Endodermal cell (in vitro differentiated cells): ENCODE results near the gene NBL1. TPM values are rescaled to one million over a fixed set of nuclear protein-coding genes. Genes with fewer than 3 reads are reported as not detected.

ENCODE experiments used
- DNase-seq: peaks from one replicate; pipeline ENCODE4 v3.0.0-alpha.2; 2017
- H3K27ac ChIP-seq: 2 replicates; pipeline ENCODE4 v1.5.1; 2013; ENCODE audit warnings: mild to moderate bottlenecking, low read depth, low read length, moderate library complexity
- H3K27me3 ChIP-seq: 2 replicates; pipeline ENCODE4 v1.6.1; 2013; ENCODE audit warnings: mild to moderate bottlenecking, low read length, moderate library complexity; ENCODE audit not compliant: insufficient read depth, control insufficient read depth, poor library complexity, severe bottlenecking
- H3K36me3 ChIP-seq: 2 replicates; pipeline ENCODE4 v1.7.0; 2013; ENCODE audit warnings: mild to moderate bottlenecking, low read length, moderate library complexity; ENCODE audit not compliant: control insufficient read depth, insufficient read depth
- H3K4me1 ChIP-seq: one replicate; pipeline ENCODE4 v1.7.0; 2013; ENCODE audit warnings: low read length; ENCODE audit not compliant: control insufficient read depth, insufficient read depth
- H3K4me3 ChIP-seq: 2 replicates; pipeline ENCODE4 v1.5.1; 2013; ENCODE audit warnings: mild to moderate bottlenecking, low read length, moderate library complexity
- H3K9ac ChIP-seq: 2 replicates; pipeline ENCODE4 v1.6.1; 2013; ENCODE audit warnings: mild to moderate bottlenecking, low read length, moderate library complexity; ENCODE audit not compliant: poor library complexity, severe bottlenecking; ENCODE audit errors: extremely low read depth
- H3K9me3 ChIP-seq: 2 replicates; pipeline ENCODE4 v1.6.1; 2013; ENCODE audit warnings: mild to moderate bottlenecking, low read length, moderate library complexity; ENCODE audit not compliant: control insufficient read depth
- H3K27ac Mint-ChIP-seq: 2 replicates; pipeline ENCODE4 v1.8.0; 2020; ENCODE audit warnings: mixed read lengths
- H3K27me3 Mint-ChIP-seq: 2 replicates; pipeline ENCODE4 v1.8.0; 2021; ENCODE audit warnings: mild to moderate bottlenecking, mixed read lengths; ENCODE audit not compliant: insufficient read depth
- H3K36me3 Mint-ChIP-seq: 2 replicates; pipeline ENCODE4 v1.8.0; 2020; ENCODE audit warnings: low read depth, mixed read lengths
- H3K4me1 Mint-ChIP-seq: 2 replicates; pipeline ENCODE4 v1.8.0; 2020; ENCODE audit warnings: mixed read lengths
- H3K4me3 Mint-ChIP-seq: 2 replicates; pipeline ENCODE4 v1.8.0; 2020; ENCODE audit warnings: mild to moderate bottlenecking, moderate library complexity, mixed read lengths
- H3K9me3 Mint-ChIP-seq: 2 replicates; pipeline ENCODE4 v1.8.0; 2020; ENCODE audit warnings: mild to moderate bottlenecking, mixed read lengths
- WGBS, 2 experiments: methylation state at CpG; one replicate each; pipeline versions ENCODE4 v1.1.5 to v1.1.7; 2013; ENCODE audit warnings: missing lambda C conversion rate in 2 of 2, mixed read lengths in 1 of 2; ENCODE audit not compliant: insufficient coverage in 1 of 2, insufficient read length in 1 of 2; 5-methylcytosine and 5-hydroxymethylcytosine counted together
- total RNA-seq, 2 donors: library from RNA; stranded (reverse); fragmentation: NEBNext Ultra II Directional in 1 of 2; extraction: Animal tissue kit (Norgen Biotek cat#: 25700) in 1 of 2; gene quantifications; 2 replicates in 1 of 2; 3 replicates in 1 of 2; pipeline ENCODE4 v1.2.1, GENCODE V29; 2021
- TF ChIP-seq, protein P1 (sequence below): fragments of 200-600 bp; sonication (generic); conservative IDR thresholded peaks from 2 replicates; pipeline ENCODE4 v1.5.0; 2021; ENCODE audit warnings: antibody characterized with exemption, mild to moderate bottlenecking

Gene NBL1
- total RNA-seq, 2 donors from 2014 or later = 13.7 to 32.4 TPM

DNA sequence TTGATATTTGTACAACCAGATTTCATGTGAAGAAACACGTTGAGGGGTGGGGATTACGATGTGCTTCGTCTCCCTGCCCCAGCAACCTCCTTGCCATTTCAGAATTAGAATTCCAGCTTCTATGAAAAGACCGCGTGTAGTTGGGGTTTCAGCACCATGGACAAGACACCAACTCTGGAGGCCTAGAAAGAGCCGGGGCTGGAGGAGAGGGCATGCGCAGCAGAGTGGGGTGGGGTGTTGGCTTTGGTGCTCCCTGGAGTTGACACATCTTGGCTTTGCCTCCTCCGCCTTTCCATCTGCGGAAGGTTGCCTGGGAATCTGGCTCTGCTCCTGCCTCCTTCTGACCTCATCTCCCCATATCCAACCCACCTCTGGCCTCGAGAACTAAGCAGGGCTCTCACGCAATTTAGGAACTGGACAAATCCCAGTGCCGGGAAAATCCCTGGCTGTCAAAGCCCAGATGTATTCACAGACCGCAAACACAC lies 32.4 kb downstream of the NBL1 start:
- 38 to 45% methylated on average over 6 to 13 of the region's 13 CpGs for WGBS, 2 experiments
- Histone ChIP-seq H3K27me3 (peaks cover 36% of the 10 kb centered on the region), H3K27ac (no peak overlapping the region), H3K4me1 (no peaks in the 10 kb centered on the region), H3K4me3 (no peak overlapping the region), H3K36me3 (no peaks in the 10 kb centered on the region), H3K9ac (no peak overlapping the region), H3K9me3 (no peaks in the 10 kb centered on the region)
- no peaks in the 10 kb centered on the region for H3K4me1 Mint-ChIP-seq
- no peaks in the 10 kb centered on the region for H3K36me3 Mint-ChIP-seq
- no peaks in the 10 kb centered on the region for H3K9me3 Mint-ChIP-seq
- H3K27ac Mint-ChIP-seq = no peak overlapping the region
- TF ChIP-seq, protein P1, sequence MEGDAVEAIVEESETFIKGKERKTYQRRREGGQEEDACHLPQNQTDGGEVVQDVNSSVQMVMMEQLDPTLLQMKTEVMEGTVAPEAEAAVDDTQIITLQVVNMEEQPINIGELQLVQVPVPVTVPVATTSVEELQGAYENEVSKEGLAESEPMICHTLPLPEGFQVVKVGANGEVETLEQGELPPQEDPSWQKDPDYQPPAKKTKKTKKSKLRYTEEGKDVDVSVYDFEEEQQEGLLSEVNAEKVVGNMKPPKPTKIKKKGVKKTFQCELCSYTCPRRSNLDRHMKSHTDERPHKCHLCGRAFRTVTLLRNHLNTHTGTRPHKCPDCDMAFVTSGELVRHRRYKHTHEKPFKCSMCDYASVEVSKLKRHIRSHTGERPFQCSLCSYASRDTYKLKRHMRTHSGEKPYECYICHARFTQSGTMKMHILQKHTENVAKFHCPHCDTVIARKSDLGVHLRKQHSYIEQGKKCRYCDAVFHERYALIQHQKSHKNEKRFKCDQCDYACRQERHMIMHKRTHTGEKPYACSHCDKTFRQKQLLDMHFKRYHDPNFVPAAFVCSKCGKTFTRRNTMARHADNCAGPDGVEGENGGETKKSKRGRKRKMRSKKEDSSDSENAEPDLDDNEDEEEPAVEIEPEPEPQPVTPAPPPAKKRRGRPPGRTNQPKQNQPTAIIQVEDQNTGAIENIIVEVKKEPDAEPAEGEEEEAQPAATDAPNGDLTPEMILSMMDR = no peak
- peaks cover 36% of the 10 kb centered on the region for H3K27me3 Mint-ChIP-seq
- no peak overlapping the region for H3K4me3 Mint-ChIP-seq
- peak; percentile 93 for DNase-seq

DNA sequence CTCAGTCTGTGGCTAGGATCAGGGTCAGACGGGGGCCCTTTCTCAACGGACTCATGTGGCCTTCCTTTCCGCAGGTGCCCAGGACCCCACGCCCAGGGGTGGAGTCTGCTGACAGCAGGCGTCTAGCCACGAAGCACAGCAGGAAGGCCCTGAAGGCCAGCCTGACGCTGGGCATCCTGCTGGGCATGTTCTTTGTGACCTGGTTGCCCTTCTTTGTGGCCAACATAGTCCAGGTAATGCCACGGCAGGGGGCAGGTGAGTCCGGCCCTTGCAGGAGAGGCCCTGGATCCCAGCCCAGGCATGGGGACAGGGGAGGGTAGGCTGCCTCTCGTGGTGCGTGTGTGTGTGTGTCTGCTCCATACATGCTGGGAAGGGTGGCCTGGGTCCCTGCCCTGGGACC lies 34.4 kb downstream of the NBL1 start:
- Mint-ChIP-seq H3K36me3 (no peaks in the 10 kb centered on the region), H3K4me3 (no peak overlapping the region), H3K27me3 (peaks cover 28% of the 10 kb centered on the region), H3K9me3 (no peaks in the 10 kb centered on the region), H3K27ac (no peak overlapping the region), H3K4me1 (no peaks in the 10 kb centered on the region)
- H3K36me3 ChIP-seq = no peaks in the 10 kb centered on the region
- H3K27me3 ChIP-seq = peaks cover 24% of the 10 kb centered on the region
- no peak overlapping the region for H3K27ac ChIP-seq
- TF ChIP-seq, protein P1 = no peak
- H3K4me1 ChIP-seq = no peaks in the 10 kb centered on the region
- H3K9ac ChIP-seq = no peak overlapping the region
- no peak overlapping the region for H3K4me3 ChIP-seq
- WGBS, 2 experiments = 82 to 83% methylated on average over 9 to 11 of the region's 11 CpGs
- no peaks in the 10 kb centered on the region for H3K9me3 ChIP-seq
- no peak for DNase-seq

DNA sequence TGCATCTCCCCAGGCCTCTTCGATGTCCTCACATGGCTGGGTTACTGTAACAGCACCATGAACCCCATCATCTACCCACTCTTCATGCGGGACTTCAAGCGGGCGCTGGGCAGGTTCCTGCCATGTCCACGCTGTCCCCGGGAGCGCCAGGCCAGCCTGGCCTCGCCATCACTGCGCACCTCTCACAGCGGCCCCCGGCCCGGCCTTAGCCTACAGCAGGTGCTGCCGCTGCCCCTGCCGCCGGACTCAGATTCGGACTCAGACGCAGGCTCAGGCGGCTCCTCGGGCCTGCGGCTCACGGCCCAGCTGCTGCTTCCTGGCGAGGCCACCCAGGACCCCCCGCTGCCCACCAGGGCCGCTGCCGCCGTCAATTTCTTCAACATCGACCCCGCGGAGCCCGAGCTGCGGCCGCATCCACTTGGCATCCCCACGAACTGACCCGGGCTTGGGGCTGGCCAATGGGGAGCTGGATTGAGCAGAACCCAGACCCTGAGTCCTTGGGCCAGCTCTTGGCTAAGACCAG lies 34.9 kb downstream of the NBL1 start:
- Mint-ChIP-seq H3K27me3 (peaks cover 28% of the 10 kb centered on the region), H3K36me3 (no peaks in the 10 kb centered on the region), H3K9me3 (no peaks in the 10 kb centered on the region), H3K27ac (no peak overlapping the region), H3K4me3 (no peak overlapping the region), H3K4me1 (no peaks in the 10 kb centered on the region)
- Histone ChIP-seq H3K27me3 (peaks cover 24% of the 10 kb centered on the region), H3K9me3 (no peaks in the 10 kb centered on the region), H3K4me3 (no peak overlapping the region), H3K27ac (no peak overlapping the region), H3K4me1 (no peaks in the 10 kb centered on the region), H3K9ac (no peak overlapping the region), H3K36me3 (no peaks in the 10 kb centered on the region)
- DNase-seq = no peak
- 94 to 98% methylated on average over 19 to 34 of the region's 34 CpGs for WGBS, 2 experiments
- TF ChIP-seq, protein P1 = no peak
